WERI-Rb-1 (cell line): ENCODE data around the gene LYPD8.

Experiments
- DNase-seq: peaks from one replicate; pipeline ENCODE4 v3.0.0-alpha.2; 2020
- H3K27ac ChIP-seq: fragments of 250-450 bp; sonication (Bioruptor Pico); 2 replicates; pipeline ENCODE4 v1.5.1; 2020; ENCODE audit warnings: mild to moderate bottlenecking, moderate library complexity
- H3K27me3 ChIP-seq: fragments of 250-450 bp; sonication (Bioruptor Pico); 2 replicates; pipeline ENCODE4 v1.5.1; 2021; ENCODE audit warnings: mild to moderate bottlenecking, low read depth, moderate library complexity; ENCODE audit not compliant: insufficient read depth, severe bottlenecking
- H3K36me3 ChIP-seq: fragments of 250-450 bp; sonication (Bioruptor Pico); 2 replicates; pipeline ENCODE4 v1.5.1; 2020; ENCODE audit warnings: mild to moderate bottlenecking, moderate library complexity
- H3K4me3 ChIP-seq: 2 replicates; pipeline ENCODE4 v1.5.1; 2011; ENCODE audit warnings: low read depth, mild to moderate bottlenecking, control low read depth, low read length
- H3K9me3 ChIP-seq: fragments of 250-450 bp; sonication (Bioruptor Pico); 2 replicates; pipeline ENCODE4 v1.5.1; 2021; ENCODE audit warnings: mild to moderate bottlenecking, moderate library complexity; ENCODE audit not compliant: severe bottlenecking
- CTCF ChIP-seq: IDR thresholded peaks from 2 replicates; pipeline ENCODE4 v1.5.1; 2011; ENCODE audit warnings: low read depth, mild to moderate bottlenecking, control low read depth, inconsistent platforms, low read length

LYPD8 gene

GRCh38 chr1:248704606-248705005, 51.0 kb downstream of the LYPD8 start:
- Histone ChIP-seq H3K4me3 (no peak overlapping the region), H3K27ac (no peak overlapping the region), H3K9me3 (peaks cover 3% of the 10 kb centered on the region), H3K27me3 (peaks cover 98% of the 10 kb centered on the region), H3K36me3 (no peaks in the 10 kb centered on the region)
- no peak for DNase-seq
- TF ChIP-seq CTCF: no peak

- TF ChIP-seq CTCF: no peak
- Histone ChIP-seq H3K27ac (no peak overlapping the region), H3K4me3 (no peak overlapping the region), H3K27me3 (peaks cover 98% of the 10 kb centered on the region), H3K9me3 (peaks cover 3% of the 10 kb centered on the region), H3K36me3 (no peaks in the 10 kb centered on the region)
- DNase-seq: no peak
These were observed 51.9 kb downstream of the LYPD8 start for GRCh38 chr1:248703674-248704073.

GRCh38 chr1:248702714-248703113, 52.8 kb downstream of the LYPD8 start, which contains the start of gene OR14I1:
TSS of gene OR14I1 (minus strand) at chr1:248702766.
- no peak for DNase-seq
- H3K9me3 ChIP-seq: no peaks in the 10 kb centered on the region
- peaks cover 98% of the 10 kb centered on the region for H3K27me3 ChIP-seq
- no peaks in the 10 kb centered on the region for H3K36me3 ChIP-seq
- no peak for TF ChIP-seq CTCF
- H3K27ac ChIP-seq: no peak within 1 kb of the TSS
- H3K4me3 ChIP-seq: no peak within 1 kb of the TSS

GRCh38 chr1:248699099-248699498, 56.5 kb downstream of the LYPD8 start:
- TF ChIP-seq CTCF: no peak
- no peak for DNase-seq
- Histone ChIP-seq H3K9me3 (no peaks in the 10 kb centered on the region), H3K4me3 (no peak overlapping the region), H3K36me3 (no peaks in the 10 kb centered on the region), H3K27me3 (peaks cover 96% of the 10 kb centered on the region), H3K27ac (no peak overlapping the region)

GRCh38 chr1:248697907-248698306, 57.7 kb downstream of the LYPD8 start:
- peaks cover 97% of the 10 kb centered on the region for H3K27me3 ChIP-seq
- H3K9me3 ChIP-seq: no peaks in the 10 kb centered on the region
- no peak for DNase-seq
- 0 out of 2 replicates have a peak, but pooled peaks have one; percentile 7 for TF ChIP-seq CTCF
- H3K4me3 ChIP-seq: no peak overlapping the region
- no peak overlapping the region for H3K27ac ChIP-seq
- no peaks in the 10 kb centered on the region for H3K36me3 ChIP-seq

GRCh38 chr1:248696774-248697173, 58.8 kb downstream of the LYPD8 start:
- Histone ChIP-seq H3K27me3 (peaks cover 97% of the 10 kb centered on the region), H3K36me3 (no peaks in the 10 kb centered on the region), H3K27ac (no peak overlapping the region), H3K4me3 (no peak overlapping the region), H3K9me3 (peaks cover 3% of the 10 kb centered on the region)
- no peak for TF ChIP-seq CTCF
- no peak for DNase-seq
